HG03103 (cell line): ENCODE measurements around the gene DYNLL2.
"Not testable (repeated sequence)": the region's sequence is repeated elsewhere in the genome, so short reads cannot be mapped to it uniquely, and the experiment has no call there.

Experiments used
- ATAC-seq: cut with Tn5 transposase; IDR thresholded peaks from one replicate; pipeline ENCODE4 v1.9.1; 2021; ENCODE audit warnings: low read depth; ENCODE audit not compliant: unreplicated experiment

DYNLL2 gene

DNA sequence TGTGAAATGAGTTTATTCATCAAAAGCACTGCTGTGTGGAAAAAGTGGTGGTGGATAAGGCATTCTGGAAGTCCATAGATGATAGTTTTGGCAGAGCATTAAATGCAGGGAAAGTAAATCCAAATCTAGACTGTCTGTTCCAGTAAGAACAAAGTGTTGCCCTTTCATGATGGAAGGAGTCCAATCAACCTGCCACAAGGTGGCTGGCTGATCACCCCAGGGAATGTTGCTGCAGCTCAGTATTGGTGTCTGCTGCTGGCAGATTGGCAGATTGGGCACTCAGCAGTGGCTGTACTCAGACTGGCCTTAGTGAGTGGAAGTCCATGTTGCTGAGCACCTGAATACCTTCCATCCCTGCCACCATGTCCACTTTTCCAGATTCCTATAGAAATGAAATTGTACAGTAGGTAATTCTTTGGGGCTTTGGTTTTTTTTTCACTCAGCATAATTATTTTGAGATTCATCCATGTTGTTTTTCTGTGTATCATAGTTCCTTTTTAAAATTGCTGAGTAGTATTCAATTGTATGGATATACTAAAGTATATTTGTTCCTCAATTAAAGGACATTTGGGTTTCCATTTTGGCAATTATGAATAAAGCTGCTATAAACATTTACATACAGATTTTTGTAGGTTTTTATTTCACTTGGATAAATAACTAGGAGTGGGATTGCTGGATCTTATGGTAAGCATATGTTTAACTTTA lies 14.3 kb downstream of the DYNLL2 start:
- ATAC-seq: no peak

DNA sequence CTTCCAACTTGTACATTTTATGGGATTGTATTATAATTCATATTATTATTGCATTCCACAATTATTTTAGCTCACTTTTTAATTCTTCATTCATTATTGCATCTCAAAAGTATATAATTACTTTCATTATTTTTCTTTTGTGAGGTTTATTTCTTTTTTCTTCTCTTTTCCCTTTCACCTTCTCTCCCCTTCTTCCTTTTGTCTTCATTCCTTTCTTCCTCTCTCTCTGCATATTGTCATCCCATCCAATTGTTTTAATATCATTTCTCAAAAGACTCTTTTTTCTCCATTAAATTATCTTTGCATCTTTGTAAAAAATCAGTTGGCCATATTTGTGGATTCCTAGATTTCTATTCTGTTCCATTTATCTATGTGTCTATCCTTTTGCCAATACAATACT lies 17.3 kb downstream of the DYNLL2 start:
- ATAC-seq: no peak

DNA sequence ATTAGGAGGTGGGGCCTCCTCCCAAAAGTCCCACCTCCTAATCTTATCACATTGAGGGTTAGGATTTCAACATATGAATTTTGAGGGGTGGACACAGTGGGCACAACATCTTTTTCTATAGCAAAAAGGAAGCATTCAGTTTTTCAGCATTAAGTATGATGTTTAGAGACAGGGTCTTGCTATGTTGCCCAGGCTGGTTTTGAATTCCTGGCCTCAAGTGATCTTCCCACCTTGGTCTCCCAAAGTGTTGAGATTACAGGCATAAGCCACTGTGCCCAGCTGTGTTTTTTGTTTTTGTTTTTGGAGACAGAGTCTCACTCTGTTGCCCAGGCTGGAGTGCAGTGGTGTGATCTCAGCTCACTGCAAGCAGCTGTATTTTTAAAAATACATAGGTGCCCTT lies 18.7 kb downstream of the DYNLL2 start:
- ATAC-seq: not testable (repeated sequence)

DNA sequence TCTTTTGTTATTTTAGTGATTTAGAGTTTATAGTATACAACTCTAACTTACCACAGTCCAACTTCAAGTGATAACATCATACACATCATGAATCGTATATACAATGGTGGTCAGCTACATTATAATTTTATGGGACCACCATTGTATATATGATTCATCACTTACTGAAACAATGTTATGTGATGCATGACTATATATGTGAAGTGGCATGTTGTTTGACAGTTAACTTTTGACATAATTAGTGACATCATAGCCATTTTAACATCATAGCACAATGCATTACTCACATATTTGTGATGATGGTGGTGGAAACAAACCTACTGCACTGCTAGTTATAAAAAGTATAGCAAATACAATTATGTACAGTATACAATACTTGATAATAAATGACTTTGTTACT lies 21.9 kb downstream of the DYNLL2 start:
- no peak for ATAC-seq

DNA sequence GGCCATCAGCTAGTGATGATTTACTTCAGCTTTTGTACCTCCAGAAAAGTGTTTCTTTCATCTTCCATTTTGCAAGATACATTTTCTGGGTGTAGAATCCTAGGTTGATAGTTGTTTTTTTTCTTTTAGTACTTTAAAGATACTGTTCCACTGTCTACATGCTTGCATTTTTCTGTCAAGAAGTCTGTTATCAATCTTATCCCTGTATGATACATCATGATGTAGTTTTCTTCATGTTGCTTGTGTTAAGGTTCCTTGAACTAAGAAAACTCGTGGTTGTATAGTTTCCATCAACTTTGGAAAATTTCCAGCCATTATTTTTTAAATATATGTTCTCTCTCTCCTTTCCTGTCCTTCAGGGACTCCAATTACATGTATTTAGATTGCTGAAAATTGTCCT lies 24.1 kb downstream of the DYNLL2 start:
- no peak for ATAC-seq

DNA sequence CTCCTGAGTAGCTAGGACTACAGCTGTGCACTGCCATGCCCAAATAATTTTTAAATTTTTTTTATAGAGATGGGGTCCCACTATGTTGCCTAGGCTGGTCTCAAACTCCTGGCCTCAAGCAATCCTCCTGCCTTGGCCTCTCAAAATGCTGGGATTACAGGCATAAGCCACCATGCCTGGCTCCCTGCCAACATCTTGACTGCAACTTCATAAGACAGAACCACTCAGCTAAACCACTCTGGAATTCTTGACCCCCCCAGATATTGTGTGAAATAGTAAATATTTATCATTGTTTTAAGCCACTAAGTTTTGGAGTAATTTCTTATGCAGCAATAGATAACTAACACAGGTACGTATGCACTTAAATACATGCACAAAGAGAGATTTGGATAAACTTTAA lies 26.0 kb downstream of the DYNLL2 start:
- ATAC-seq: no peak

DNA sequence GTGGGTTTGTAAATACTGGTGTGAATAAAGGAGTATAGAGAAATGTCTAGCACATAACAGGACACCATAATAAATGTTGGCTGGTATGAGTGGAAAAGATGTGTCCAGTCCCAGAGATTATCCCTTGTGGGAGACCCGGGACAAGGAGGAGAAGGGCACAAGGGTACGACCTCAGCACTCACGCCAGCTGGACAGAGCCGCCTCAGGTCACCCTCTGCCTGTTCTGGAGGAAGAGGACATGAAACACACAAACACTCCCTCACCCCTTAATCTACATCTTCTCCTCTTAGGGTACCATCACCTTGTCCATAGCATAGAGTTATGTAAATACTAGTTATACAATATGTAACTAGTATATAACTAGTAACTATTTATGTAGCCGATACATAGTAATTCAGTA lies 26.8 kb downstream of the DYNLL2 start:
- no peak for ATAC-seq

DNA sequence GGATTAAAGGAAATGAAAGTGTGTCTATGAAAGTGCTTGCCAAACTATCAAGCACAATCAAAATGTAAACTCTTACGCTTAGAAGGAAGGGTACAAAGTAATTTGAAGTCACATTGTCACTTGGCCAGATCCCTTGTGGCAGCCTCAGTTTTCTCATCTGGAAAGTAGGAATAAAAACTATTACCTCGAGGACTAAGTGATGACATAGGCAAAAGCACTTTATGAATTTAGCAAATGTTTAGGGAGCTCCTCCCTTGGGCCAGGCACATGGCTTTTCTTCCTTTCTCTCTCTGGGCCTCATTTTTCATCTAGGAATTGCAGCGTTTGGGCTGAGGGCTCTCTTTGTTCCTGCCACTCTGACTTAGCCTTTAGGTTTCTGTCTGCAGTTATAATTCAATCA lies 28.5 kb downstream of the DYNLL2 start:
- ATAC-seq: no peak

DNA sequence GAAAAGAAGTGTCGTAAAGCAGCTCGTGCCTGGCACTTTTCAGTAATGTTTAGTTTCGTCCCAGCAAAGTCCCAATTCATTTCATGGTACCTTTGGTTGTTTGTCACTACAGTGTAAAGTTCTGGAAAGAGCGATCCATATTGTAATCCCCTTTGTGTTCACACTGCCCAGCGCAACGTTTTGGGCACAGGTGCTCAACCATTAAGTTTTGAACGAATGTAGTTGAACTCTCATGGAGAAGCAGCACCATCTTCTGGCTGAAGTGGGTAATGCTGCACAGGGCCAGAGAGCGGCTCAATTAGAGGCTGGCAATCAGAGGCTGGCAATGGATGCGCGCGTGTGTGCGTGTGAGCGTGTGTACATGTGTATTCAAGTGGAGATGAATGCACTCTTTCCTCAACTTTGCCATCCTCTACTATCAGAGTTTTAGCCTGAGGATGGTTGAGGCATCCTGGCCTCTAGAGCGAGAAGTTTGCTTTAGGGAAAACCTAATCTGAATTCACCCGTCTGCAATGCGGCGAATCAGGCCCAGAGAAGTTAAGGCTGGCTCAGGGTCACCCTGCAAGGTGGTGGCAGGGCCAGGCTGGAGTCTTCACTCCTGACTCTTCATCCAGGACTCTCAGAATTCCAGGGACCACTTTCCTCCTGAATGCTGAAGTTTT lies 29.9 kb downstream of the DYNLL2 start:
- ATAC-seq: no peak

DNA sequence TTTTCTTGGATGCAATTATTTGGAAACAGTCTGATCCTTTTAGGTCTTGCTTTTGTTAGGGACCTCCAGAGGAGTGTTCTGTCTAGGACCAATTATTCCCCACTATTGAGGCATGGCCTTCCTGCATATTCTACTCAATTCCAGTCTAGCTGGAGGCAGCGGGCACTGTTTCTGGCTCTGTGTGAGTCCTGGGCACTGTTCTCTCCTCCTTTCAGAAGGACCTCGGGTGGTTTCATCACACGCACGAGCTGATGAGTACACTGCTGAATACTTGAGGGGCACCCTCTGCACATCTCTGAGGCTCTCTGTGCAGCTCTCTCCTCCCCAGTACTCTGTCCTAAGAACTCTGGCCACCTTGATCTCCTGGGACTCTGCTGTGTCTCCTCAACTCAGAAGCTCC lies 30.7 kb downstream of the DYNLL2 start:
- no peak for ATAC-seq

DNA sequence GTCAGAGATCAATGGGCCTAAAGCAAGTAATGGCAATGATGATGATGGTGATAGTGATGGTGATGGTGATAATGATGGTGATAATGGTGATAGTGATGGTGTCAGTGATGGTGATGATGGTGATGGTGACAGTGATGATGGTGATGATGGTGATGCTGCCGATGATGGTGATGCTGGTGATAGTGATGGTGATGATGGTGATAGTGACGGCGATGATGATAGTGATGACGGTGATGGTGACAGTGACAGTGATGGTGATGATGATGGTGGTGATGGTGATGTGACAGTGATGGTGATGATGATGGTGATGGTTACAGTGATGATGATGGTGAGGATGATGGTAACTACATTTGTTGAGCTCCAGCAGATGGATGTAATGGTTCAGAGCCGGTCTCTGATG lies 34.2 kb downstream of the DYNLL2 start:
- no peak for ATAC-seq

DNA sequence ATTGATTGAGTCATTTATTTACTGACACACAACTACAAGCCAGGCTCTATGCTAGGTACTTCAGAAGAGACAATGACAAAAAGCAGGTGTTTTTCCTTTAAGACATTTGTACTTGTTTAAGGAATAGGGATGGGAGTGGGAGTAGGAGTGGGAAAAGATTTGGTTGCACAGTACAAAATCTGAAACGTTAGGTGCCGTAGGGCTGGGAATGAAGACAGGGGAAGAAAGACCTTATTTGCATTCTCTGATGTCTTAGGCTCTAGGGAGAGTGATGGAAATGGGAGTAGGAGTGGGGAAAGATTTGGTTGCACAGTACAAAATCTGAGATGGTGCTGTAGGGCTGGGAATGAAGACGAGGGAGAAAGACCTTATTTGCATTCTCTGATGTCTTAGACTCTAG lies 36.3 kb downstream of the DYNLL2 start:
- no peak for ATAC-seq

DNA sequence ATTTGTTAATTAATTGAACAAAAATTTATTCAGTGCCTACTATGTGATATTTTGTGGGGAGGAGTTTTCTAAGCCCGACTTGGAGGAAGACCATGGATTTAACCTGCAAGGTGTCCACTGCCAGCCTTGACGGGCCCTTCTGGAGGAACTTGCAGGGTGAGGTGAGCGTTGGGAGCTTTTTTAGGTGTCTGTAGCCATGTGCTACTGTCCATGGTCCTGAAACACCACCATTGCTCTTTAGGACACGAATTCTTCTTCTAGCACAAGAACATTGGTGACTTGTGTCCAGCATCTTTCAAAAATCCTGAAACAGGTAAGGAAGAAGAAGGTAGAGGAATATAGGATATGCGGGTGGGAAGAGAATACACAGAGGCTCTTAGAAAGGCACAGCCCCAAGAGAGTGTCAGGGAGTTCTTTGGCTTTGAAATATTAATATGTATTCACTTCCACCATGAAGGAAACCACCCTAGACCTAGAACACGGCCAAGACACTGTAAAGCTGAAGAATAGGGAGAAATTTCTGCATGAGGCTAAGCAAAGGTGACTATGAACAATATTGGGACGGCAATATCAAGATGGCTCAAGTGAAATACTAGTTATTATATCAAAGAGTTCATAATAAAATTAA lies 37.1 kb downstream of the DYNLL2 start:
- no peak for ATAC-seq

DNA sequence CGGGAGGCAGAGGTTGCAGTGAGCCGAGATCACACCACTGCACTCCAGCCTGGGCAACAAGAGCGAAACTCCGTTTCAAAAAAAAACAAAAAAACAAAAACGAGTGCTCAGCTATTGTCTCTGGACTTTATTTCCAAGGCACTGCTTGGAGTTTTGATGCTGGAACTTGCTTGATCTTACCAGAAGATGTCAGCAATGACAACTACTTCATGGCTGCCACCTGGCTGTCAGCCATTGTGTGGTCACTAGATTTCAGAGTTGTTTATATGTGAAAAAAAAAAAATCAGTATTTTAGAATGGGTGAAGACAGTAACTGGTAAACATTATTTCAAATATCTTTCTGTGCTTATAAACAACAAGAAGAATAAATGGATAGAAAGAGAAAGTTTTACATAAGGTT lies 38.7 kb downstream of the DYNLL2 start:
- no peak for ATAC-seq

DNA sequence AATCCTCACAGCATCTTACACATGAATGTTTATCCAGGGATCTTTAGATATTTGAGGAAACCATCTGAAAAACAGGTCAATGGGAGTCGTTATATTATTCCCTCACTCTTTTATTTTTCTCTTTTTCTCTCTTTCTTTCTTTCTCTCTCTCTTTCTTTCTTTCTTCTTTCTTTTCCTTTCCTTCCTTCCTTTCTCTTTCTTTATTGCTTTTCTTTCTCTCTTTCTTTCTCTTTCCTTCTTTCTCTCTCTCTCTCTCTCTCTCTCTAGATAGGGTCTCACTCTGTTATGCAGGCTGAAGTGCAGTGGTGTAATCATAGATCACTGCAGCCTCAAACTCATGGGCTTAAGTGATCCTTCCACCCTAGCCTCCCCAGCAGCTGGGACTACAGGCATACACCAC lies 44.6 kb downstream of the DYNLL2 start:
- ATAC-seq: no peak

DNA sequence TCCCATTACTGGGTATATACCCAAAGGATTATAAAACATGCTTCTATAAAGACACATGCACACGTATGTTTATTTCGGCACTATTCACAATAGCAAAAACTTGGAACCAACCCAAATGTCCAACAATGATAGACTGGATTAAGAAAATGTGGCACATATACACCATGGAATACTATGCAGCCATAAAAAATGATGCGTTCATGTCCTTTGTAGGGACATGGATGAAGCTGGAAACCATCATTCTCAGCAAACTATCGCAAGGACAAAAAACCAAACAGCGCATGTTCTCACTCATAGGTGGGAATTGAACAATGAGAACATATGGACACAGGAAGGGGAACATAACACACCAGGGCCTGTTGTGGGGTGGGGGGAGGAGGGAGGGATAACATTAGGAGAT lies 49.5 kb downstream of the DYNLL2 start:
- not testable (repeated sequence) for ATAC-seq

DNA sequence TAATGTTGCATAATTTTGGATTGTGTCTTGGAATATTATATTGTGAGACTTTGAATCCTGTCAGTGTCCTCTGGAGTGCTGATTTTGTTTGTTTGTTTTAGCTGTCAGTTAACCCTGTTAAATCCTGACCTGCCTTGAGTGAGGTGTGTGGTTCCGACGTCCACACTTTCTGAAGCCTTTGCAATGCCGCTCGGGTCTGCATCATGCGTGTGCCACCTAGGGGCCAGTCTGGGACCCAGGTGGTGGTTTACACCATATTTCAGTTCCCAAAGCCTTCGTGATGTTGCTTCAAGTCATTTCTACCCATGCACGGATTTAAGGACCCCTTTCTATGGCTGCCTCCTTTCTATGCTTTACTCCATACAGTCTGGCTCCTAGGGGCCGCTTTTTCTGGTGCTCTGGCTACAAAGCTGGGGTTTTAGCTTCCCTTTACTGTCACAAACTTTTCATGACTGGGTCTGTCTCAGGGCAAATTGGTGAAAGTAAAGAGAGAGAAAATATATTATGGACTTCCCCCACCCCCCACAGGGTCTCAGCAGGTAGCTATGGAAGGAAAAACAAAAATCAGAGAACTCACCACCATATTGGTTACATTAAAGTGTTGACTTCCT lies 53.6 kb downstream of the DYNLL2 start:
- no peak for ATAC-seq

DNA sequence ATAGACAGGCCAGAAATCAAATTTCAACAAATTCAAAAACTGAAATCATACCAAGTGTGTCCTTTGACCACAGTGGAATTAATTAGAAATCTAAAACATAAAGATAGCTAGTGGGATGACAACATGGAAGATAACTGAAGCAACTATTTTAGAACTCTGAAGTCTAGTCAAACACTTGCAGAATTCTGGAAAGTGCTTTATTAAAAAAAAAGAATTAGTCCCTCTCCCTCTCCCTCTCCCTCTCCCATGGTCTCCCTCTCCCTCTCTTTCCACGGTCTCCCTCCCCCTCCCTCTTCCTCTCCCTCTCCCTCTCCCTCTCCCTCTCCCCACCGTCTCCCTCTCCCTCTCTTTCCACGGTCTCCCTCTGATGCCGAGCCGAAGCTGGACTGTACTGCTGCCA lies 58.3 kb downstream of the DYNLL2 start:
- ATAC-seq: no peak

DNA sequence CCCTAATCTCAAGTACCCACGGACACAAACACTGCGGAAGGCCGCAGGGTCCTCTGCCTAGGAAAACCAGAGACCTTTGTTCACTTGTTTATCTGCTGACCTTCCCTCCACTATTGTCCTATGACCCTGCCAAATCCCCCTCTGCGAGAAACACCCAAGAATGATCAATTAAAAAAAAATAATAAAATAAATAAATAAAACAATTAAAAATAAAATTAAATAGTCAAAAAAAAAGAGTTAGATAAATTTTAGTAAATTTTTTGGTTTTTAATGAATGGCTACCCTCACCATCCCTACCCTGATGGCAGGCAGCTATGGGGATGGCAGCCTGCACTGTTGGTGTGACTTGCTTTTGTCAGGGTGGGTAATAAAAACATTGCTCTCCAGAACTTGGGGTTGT lies 60.1 kb downstream of the DYNLL2 start:
- ATAC-seq: not testable (repeated sequence)

DNA sequence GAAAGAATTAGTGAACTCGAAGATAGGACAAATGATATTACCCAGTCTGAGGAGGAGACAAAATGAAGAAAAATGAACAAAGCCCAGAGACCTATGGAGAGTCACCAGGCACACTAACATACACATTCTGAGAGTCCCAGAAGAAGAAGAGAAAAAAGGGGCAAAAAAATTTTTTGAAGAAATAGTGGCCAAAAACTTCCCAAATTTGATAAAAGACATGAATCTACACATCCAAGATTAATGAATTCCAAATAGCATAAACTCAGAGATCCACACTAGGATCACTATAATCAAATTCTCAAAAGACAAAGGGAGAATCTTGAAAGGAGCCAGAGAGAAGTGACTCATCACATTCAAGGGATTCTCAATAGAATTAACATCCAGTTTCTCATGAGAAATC lies 61.6 kb downstream of the DYNLL2 start:
- ATAC-seq: no peak
